HUES64 (cell line): ENCODE data around the gene NUP43.
"Not testable (repeated sequence)": the region's sequence is repeated elsewhere in the genome, so short reads cannot be mapped to it uniquely, and the experiment has no call there.

Experiments
- H3K27ac ChIP-seq: 2 replicates; pipeline ENCODE4 v1.7.0; 2013; ENCODE audit warnings: low read depth, low read length, inconsistent platforms
- H3K27me3 ChIP-seq: 2 replicates; pipeline ENCODE4 v1.6.1; 2013; ENCODE audit warnings: mild to moderate bottlenecking, low read length; ENCODE audit not compliant: insufficient read depth
- H3K36me3 ChIP-seq: 2 replicates; pipeline ENCODE4 v1.6.1; 2013; ENCODE audit warnings: mild to moderate bottlenecking, low read length; ENCODE audit not compliant: insufficient read depth
- H3K4me1 ChIP-seq: 2 replicates; pipeline ENCODE4 v1.6.1; 2013; ENCODE audit warnings: mild to moderate bottlenecking, low read length, moderate library complexity; ENCODE audit not compliant: insufficient read depth
- H3K4me3 ChIP-seq: 2 replicates; pipeline ENCODE4 v1.5.1; 2013; ENCODE audit warnings: mild to moderate bottlenecking, low read length, moderate library complexity
- H3K9ac ChIP-seq: 2 replicates; pipeline ENCODE4 v1.6.1; 2013; ENCODE audit warnings: mild to moderate bottlenecking, low read depth, low read length
- H3K9me3 ChIP-seq: 2 replicates; pipeline ENCODE4 v1.6.1; 2013; ENCODE audit warnings: low read depth, low read length; ENCODE audit not compliant: insufficient read depth
- WGBS: fragments of 150-250, 120-280 bp; methylation state at CpG from one replicate; pipeline ENCODE4 v1.1.7; 2013; ENCODE audit warnings: missing lambda C conversion rate; 5-methylcytosine and 5-hydroxymethylcytosine counted together

NUP43 gene

DNA sequence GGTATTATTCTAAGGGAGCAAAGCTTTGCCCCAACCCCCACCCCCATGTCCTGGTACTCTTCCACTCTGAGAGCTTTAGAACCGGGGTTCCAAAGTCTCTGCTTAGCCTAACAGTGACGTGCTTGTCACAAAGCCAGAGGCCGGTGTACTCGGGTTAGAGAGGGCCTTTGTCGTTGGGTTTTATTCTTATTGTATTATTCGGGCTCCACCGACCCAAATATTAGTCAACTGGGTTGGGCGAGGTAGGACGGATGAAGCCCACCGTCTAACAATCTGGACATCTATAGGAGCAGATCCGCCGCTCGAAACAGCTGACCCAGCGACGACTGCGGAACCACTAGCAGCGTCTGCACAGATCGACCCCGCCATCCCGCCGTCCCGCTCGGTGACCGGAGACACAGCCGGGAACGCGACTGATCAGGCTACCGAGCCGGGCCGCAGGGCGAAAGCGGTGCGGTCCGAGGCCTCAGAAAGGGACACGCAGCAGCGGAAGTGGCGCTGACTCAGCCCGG lies 2.8 kb upstream of the NUP43 start:
- Histone ChIP-seq H3K27ac (peak overlapping the region; percentile 78; the same call in 1 of the 2 replicates), H3K4me3 (peak overlapping the region; percentile 99), H3K9ac (peak overlapping the region; percentile 74)
- not testable (repeated sequence) for H3K4me1 ChIP-seq, H3K36me3 ChIP-seq, H3K27me3 ChIP-seq, H3K9me3 ChIP-seq
- whole genome bisulfite sequencing: 1% methylated on average over 25 of the region's 38 CpGs

DNA sequence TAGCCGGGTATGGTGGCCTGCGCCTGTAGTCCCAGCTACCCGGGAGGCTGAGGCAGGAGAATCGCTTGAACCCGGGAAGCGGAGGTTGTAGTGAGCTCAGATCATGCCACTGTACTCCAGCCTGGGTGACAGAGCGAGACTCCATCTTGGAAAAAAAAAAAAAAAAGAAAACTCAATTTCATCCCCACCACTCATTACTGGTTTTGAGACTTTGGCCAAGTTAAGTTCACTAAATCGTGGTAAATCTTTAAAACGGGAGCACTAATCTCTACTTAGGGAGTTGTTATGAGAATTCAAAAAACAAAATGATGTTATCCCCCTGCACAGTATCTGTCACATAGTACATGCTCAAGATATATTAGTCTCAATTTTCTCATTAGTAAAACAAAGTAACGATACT lies 1.1 kb downstream of the NUP43 start:
- 90% methylated on average over 10 of the region's 10 CpGs for WGBS
- Histone ChIP-seq H3K36me3 (peaks cover 35% of the 10 kb centered on the region), H3K4me3 (peak overlapping the region; percentile 97), H3K9ac (peak overlapping the region; percentile 93; the same call in 1 of the 2 replicates)
- H3K9me3 ChIP-seq, H3K27ac ChIP-seq, H3K27me3 ChIP-seq, H3K4me1 ChIP-seq: not testable (repeated sequence)

DNA sequence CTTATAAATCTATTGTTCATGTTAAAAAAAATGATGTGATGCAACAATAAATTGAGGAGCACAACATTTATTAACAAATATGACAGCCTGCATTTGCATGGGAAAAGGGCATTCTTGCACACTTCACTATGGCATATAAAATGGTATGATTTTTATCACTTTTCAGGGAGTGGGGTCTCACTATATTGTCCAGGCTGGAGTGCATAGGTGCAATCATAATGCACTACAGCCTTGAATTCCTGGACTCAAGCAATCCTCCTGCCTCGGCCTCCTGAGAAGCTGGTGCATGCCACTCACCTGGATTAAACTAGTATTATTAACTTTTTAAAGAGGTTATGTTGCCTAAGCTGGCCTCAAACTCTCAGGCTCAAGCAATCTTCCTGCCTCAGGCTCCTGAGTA lies 11.4 kb downstream of the NUP43 start:
- Histone ChIP-seq H3K27me3 (no peaks in the 10 kb centered on the region), H3K36me3 (peaks cover 92% of the 10 kb centered on the region), H3K4me3 (no peak overlapping the region), H3K27ac (no peak overlapping the region), H3K9ac (no peak overlapping the region), H3K9me3 (no peaks in the 10 kb centered on the region), H3K4me1 (no peaks in the 10 kb centered on the region)
- WGBS: 100% methylated on average over 1 of the region's 1 CpG

DNA sequence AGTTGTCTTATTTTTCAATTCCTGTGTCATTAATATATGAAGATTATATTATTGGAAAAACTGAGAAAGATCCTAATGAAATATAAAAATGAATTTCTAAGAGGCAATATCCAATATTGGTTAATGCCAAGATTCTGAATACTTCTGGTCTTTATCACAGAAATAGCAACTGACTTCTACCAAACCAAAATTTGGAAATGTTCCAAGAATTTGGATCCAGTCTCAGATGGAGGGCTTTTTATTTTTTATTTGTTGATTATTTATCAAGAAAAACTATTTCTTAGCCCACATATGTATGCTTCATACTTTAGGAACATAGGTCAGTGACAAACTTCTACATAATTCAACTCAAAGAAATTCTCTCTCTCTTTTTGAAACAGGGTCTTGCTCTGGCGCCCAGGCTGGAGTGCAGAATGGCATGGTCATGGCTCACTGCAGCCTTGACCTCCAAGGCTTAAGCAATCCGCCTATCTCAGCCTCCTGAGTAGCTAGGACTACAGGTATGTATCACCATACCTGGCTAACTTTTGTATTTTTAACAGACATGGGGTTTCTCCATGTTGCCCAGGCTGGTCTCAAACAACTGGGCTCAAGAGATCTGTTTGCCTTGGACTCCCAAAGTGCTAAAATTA lies 13.1 kb downstream of the NUP43 start:
- 94% methylated on average over 2 of the region's 2 CpGs for WGBS
- H3K4me3 ChIP-seq: no peak overlapping the region
- H3K27ac ChIP-seq: no peak overlapping the region
- no peaks in the 10 kb centered on the region for H3K27me3 ChIP-seq
- no peaks in the 10 kb centered on the region for H3K4me1 ChIP-seq
- H3K9ac ChIP-seq: no peak overlapping the region
- H3K9me3 ChIP-seq: no peaks in the 10 kb centered on the region
- peaks cover 92% of the 10 kb centered on the region for H3K36me3 ChIP-seq

DNA sequence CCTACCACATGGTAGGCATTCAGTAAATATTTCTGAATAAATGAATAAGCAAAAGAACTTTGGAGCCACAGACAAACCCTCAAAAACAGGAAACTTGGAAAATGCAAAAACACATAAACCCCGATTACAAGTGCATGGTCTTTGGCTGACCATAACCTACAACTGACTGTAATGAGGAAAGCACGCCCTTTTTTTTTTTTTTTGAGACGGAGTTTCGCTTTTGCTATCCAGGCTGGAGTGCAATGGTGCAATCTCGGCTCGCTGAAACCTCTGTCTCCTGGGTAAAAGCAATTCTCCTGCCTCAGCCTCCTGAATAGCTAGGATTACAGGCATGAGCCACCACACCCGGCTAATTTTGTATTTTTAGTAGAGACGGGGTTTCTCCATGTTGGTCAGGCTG lies 16.5 kb downstream of the NUP43 start:
- H3K4me1 ChIP-seq: no peaks in the 10 kb centered on the region
- H3K27me3 ChIP-seq: no peaks in the 10 kb centered on the region
- no peak overlapping the region for H3K9ac ChIP-seq
- no peak overlapping the region for H3K27ac ChIP-seq
- H3K36me3 ChIP-seq: peaks cover 87% of the 10 kb centered on the region
- no peaks in the 10 kb centered on the region for H3K9me3 ChIP-seq
- no peak overlapping the region for H3K4me3 ChIP-seq
- WGBS: 95% methylated on average over 8 of the region's 8 CpGs

DNA sequence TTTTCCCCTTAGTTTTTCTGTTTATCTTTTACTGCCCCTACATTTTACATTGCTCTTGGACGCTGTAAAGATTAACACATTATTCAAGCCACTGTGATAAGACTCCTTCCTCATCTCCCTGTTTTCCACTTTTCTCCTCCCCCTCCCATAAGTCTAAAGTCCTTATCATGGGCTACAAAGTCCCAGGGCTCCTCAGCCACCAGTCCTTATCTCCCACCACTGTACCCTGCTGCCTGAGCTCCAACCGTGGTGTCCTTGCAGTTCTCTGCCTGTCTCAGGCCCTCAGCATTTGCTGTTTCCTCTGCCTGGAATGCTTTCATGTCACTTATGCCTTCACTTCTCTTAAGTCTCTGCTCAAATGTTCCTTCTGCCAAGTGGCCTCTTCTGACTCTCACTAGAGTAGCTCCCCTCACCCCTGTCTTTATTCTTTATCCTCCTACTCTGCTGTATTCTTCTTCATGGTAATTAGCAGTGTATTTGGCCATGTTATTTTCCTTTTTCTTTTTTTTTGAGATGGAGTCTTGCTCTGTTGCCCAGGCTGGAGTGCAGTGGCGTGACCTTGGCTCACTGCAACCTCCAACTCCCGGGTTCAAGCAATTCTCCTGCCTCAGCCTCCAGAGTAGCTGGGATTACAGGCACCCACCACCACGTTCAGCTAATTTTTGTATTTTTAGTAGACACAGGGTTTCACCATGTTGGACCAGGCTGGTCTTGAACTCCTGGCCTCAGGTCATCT lies 17.7 kb downstream of the NUP43 start:
- H3K36me3 ChIP-seq: peaks cover 80% of the 10 kb centered on the region
- no peak overlapping the region for H3K27ac ChIP-seq
- no peaks in the 10 kb centered on the region for H3K9me3 ChIP-seq
- no peaks in the 10 kb centered on the region for H3K27me3 ChIP-seq
- no peak overlapping the region for H3K9ac ChIP-seq
- H3K4me1 ChIP-seq: no peaks in the 10 kb centered on the region
- WGBS: 93% methylated on average over 5 of the region's 5 CpGs
- H3K4me3 ChIP-seq: no peak overlapping the region

DNA sequence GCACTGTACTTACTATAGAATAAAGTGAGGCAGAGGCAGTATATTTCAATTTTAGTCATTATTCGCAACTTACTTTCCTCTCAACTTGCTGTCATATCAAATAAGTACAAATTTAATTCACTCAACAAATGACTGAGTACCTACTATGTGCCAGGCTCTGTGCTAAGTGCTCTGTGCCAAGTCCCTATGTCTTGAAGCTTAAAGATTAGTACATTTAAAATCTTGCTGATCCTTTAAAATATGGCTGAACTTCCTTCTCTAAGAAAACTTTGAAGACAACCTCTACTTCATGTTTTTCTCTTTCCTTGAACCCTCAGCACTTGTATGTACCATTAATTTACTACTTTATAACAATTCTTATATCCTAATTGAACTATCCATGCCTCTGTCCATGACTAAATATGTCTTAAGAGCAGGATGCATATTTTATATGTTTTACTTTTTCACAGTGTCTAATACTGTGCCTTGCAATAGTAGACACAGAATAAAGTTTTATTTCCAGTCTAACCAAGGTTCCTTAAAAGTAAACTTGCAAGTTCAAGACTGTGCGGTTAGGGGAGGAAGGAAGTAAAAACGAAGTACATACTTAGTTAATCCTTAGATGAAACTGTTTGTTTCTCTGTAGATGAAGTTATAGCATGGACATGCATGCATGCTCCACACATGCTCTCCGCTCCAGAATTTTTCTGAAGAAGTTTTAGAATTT lies 18.4 kb downstream of the NUP43 start:
- Histone ChIP-seq H3K36me3 (peaks cover 78% of the 10 kb centered on the region), H3K9ac (no peak overlapping the region), H3K4me1 (no peaks in the 10 kb centered on the region), H3K4me3 (no peak overlapping the region), H3K9me3 (no peaks in the 10 kb centered on the region), H3K27me3 (no peaks in the 10 kb centered on the region), H3K27ac (no peak overlapping the region)
- 94% methylated on average over 4 of the region's 4 CpGs for WGBS

DNA sequence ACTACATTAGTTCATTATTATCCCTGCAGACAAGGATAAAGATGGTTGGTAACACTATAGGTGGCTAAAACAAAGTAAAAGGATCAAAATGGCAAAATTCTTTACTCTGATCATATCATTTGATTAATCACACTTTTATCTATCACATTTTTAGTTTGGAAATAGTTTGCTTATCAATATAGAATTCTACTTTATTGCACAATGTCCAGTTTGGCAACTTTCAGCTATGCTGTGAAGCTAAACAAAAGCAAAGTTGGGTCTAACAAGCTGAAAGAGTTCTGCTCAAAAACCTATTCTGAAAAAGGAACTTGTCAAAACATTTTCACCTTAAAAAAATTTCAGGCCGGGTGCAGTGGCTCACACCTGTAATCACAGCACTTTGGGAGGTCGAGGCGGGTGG lies 20.5 kb downstream of the NUP43 start:
- Histone ChIP-seq H3K27me3 (no peaks in the 10 kb centered on the region), H3K4me3 (no peak overlapping the region), H3K9me3 (no peaks in the 10 kb centered on the region), H3K27ac (no peak overlapping the region), H3K4me1 (no peaks in the 10 kb centered on the region), H3K36me3 (peaks cover 67% of the 10 kb centered on the region), H3K9ac (no peak overlapping the region)
- WGBS: 98% methylated on average over 3 of the region's 3 CpGs

DNA sequence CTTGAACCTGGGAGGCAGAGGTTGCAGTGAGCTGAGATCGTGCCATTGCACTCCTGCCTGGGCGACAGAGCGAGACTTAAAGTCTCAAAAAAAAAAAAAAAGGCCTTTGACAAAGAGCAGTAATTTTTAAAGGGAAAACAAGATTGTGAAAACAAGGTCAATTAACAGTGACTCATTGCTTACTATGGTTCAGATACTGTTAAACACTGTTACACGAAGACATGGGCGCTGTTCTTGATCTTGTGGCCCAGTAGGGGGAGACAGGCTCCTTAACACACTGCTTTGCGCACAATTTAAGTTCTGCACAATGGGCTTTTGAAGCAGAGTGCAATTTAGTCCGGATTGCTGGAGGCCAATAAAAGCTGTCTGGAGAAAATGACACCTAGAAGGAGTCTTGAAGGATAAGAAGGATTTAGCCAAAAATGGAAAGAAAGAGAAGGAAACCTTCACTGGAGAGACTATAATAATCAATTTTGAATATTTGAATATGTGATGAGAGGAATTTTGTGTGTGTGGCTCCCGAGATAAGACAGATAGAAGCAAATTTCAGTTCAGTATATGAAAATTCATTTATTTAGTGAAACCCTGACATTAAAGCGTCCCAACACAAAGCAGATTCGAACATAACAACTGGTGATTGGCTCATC lies 22.4 kb downstream of the NUP43 start:
- Histone ChIP-seq H3K4me3 (no peak overlapping the region), H3K27ac (no peak overlapping the region), H3K36me3 (peaks cover 48% of the 10 kb centered on the region), H3K27me3 (no peaks in the 10 kb centered on the region), H3K4me1 (no peaks in the 10 kb centered on the region), H3K9ac (no peak overlapping the region), H3K9me3 (no peaks in the 10 kb centered on the region)
- 90% methylated on average over 10 of the region's 10 CpGs for WGBS

DNA sequence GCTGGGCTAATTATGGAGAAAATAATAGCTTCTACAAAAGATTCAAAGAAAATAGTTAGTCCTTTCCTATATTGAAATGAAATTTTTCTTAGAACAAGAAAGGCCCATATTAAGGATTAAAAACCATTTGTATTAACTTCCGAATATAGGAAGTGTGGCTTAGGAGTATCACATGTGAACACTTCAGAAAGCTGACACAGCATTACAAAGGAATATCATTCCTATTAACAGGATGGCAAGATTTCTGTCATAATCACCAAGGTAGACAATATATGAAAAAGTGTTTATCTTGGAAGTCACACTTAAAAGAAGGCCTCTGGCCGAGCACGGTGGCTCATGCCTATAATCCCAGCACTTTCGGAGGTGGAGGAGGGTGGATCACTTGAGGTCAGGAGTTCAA lies 23.1 kb downstream of the NUP43 start:
- peaks cover 4% of the 10 kb centered on the region; the same call in 1 of the 2 replicates for H3K4me1 ChIP-seq
- H3K4me3 ChIP-seq: no peak overlapping the region
- no peaks in the 10 kb centered on the region for H3K9me3 ChIP-seq
- peaks cover 42% of the 10 kb centered on the region for H3K36me3 ChIP-seq
- no peak overlapping the region for H3K27ac ChIP-seq
- 100% methylated on average over 3 of the region's 4 CpGs for WGBS
- no peaks in the 10 kb centered on the region for H3K27me3 ChIP-seq
- H3K9ac ChIP-seq: no peak overlapping the region

DNA sequence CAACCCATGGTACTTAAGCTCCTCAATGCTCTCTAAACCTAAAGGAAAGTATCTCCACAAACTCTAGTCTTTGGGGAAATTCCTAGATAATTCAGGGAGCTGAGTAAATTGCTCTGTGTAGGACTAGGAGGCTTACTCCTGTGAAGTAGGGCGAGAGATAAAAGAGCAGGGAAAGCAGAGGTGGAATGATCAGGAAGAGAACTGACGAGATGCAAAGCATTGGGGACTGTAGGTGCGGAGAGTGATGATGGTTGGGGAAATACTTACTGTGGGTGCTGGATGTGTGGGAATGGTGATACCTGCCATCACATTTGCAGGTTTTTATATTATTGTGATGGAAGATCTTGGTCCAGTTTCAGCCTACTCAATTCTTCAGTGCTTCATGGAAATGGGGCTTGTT lies 26.8 kb downstream of the NUP43 start:
- Histone ChIP-seq H3K27me3 (no peaks in the 10 kb centered on the region), H3K36me3 (peaks cover 18% of the 10 kb centered on the region), H3K9ac (no peak overlapping the region), H3K4me1 (peaks cover 20% of the 10 kb centered on the region; the same call in 1 of the 2 replicates), H3K9me3 (no peaks in the 10 kb centered on the region), H3K4me3 (no peak overlapping the region), H3K27ac (no peak overlapping the region)
- 93% methylated on average over 3 of the region's 3 CpGs for WGBS
